Neural progenitor cell (in vitro differentiated cells): ENCODE results near the gene PRMT9. TPM values are rescaled to one million over a fixed set of nuclear protein-coding genes. Genes with fewer than 3 reads are reported as not detected.

Experiments used
- DNase-seq: peaks from one replicate; pipeline ENCODE4 v3.0.0-alpha.2; 2016; ENCODE audit warnings: low spot score
- H2AFZ ChIP-seq: fragments of 200-600 bp; sonication (generic); replicated peaks from 2 replicates; pipeline ENCODE4 v1.6.1; 2016; ENCODE audit warnings: antibody characterized with exemption
- H3F3A ChIP-seq: fragments of 200-600 bp; sonication (generic); 2 replicates; pipeline ENCODE4 v1.6.1; 2016; ENCODE audit warnings: antibody characterized with exemption, low read depth
- H3K27ac ChIP-seq: fragments of 200-600 bp; sonication (generic); 2 replicates; pipeline ENCODE4 v1.5.1; 2016; ENCODE audit warnings: mild to moderate bottlenecking
- H3K27me3 ChIP-seq: fragments of 200-600 bp; sonication (generic); 2 replicates; pipeline ENCODE4 v1.6.1; 2016; ENCODE audit warnings: mild to moderate bottlenecking, moderate library complexity
- H3K36me3 ChIP-seq: fragments of 200-600 bp; sonication (generic); 2 replicates; pipeline ENCODE4 v1.5.1; 2016
- H3K4me1 ChIP-seq: fragments of 200-600 bp; sonication (generic); 2 replicates; pipeline ENCODE4 v1.6.1; 2016; ENCODE audit warnings: mixed run types
- H3K4me2 ChIP-seq: fragments of 200-600 bp; sonication (generic); 2 replicates; pipeline ENCODE4 v1.6.1; 2016
- H3K4me3 ChIP-seq: fragments of 200-600 bp; sonication (generic); 2 replicates; pipeline ENCODE4 v1.5.1; 2016
- H3K79me2 ChIP-seq: fragments of 200-600 bp; sonication (generic); 2 replicates; pipeline ENCODE4 v1.6.1; 2016; ENCODE audit warnings: low read depth
- H3K9ac ChIP-seq: fragments of 200-600 bp; sonication (generic); 2 replicates; pipeline ENCODE4 v1.6.1; 2016
- H3K9me3 ChIP-seq: fragments of 200-600 bp; sonication (generic); 2 replicates; pipeline ENCODE4 v1.5.1; 2016; ENCODE audit warnings: low read depth
- H4K20me1 ChIP-seq: fragments of 200-600 bp; sonication (generic); 2 replicates; pipeline ENCODE4 v1.6.1; 2016; ENCODE audit warnings: low read depth
- H3K27ac Mint-ChIP-seq: 3 replicates; pipeline ENCODE4 v1.8.0; 2021; ENCODE audit warnings: mixed read lengths
- H3K27me3 Mint-ChIP-seq: 2 replicates; pipeline ENCODE4 v1.8.0; 2022; ENCODE audit warnings: low read depth, mild to moderate bottlenecking, inconsistent platforms, moderate library complexity, mixed read lengths; ENCODE audit not compliant: insufficient read depth
- H3K36me3 Mint-ChIP-seq: 3 replicates; pipeline ENCODE4 v1.8.0; 2021; ENCODE audit warnings: mixed read lengths
- H3K4me1 Mint-ChIP-seq: 3 replicates; pipeline ENCODE4 v1.8.0; 2021; ENCODE audit warnings: mixed read lengths
- H3K4me3 Mint-ChIP-seq: 3 replicates; pipeline ENCODE4 v1.8.0; 2021; ENCODE audit warnings: mild to moderate bottlenecking, moderate library complexity, mixed read lengths
- H3K9me3 Mint-ChIP-seq: 3 replicates; pipeline ENCODE4 v1.8.0; 2020; ENCODE audit warnings: mixed read lengths
- CTCF ChIP-seq: fragments of 200-600 bp; sonication (generic); IDR thresholded peaks from 2 replicates; pipeline ENCODE4 v1.5.1; 2017; ENCODE audit warnings: antibody characterized with exemption, mild to moderate bottlenecking
- EZH2 ChIP-seq: fragments of 200-600 bp; sonication (generic); IDR thresholded peaks from 2 replicates; pipeline ENCODE4 v1.6.1; 2017; ENCODE audit warnings: antibody characterized with exemption, mild to moderate bottlenecking, moderate library complexity
- EZH2phosphoT487 ChIP-seq: fragments of 200-600 bp; sonication (generic); IDR thresholded peaks from 2 replicates; pipeline ENCODE4 v1.6.1; 2017; ENCODE audit warnings: antibody characterized with exemption
- total RNA-seq: library from RNA; depleted of rRNA; stranded (reverse); fragments of >200 nt; gene quantifications from 2 replicates; pipeline ENCODE4 v1.2.3, GENCODE V29; 2015; ENCODE audit warnings: low replicate concordance

The PRMT9 gene
- total RNA-seq, 1 donor from 2014 or later, result 24.8 TPM

- no peak overlapping the region for H2AFZ ChIP-seq
- peaks cover 3% of the 10 kb centered on the region for H3K9me3 Mint-ChIP-seq
- DNase-seq, result no peak
- no peaks in the 10 kb centered on the region for H3K4me1 ChIP-seq
- H3K4me3 ChIP-seq, result no peak overlapping the region
- H3K9me3 ChIP-seq, result no peaks in the 10 kb centered on the region
- H3K27ac ChIP-seq, result no peak overlapping the region
- H4K20me1 ChIP-seq, result peaks cover 4% of the 10 kb centered on the region
- peaks cover 2% of the 10 kb centered on the region for H3K27me3 Mint-ChIP-seq
- H3K27ac Mint-ChIP-seq, result no peak overlapping the region
- no peaks in the 10 kb centered on the region for H3K27me3 ChIP-seq
- H3K36me3 ChIP-seq, result peaks cover 15% of the 10 kb centered on the region
- H3K79me2 ChIP-seq, result peaks cover 6% of the 10 kb centered on the region
- no peak overlapping the region for H3K4me2 ChIP-seq
- H3F3A ChIP-seq, result peaks cover 8% of the 10 kb centered on the region
- H3K4me3 Mint-ChIP-seq, result no peak overlapping the region
- no peaks in the 10 kb centered on the region for H3K4me1 Mint-ChIP-seq
- no peak overlapping the region for H3K9ac ChIP-seq
- peaks cover 41% of the 10 kb centered on the region for H3K36me3 Mint-ChIP-seq
- TF ChIP-seq CTCF (no peak), EZH2phosphoT487 (no peak), EZH2 (no peak)
Observed at GRCh38 chr4:147640331-147640730, 43.6 kb downstream of the PRMT9 start.

- H3K4me3 Mint-ChIP-seq, result no peak overlapping the region
- H3K4me2 ChIP-seq, result no peak overlapping the region
Observed at GRCh38 chr4:147639388-147639787, 44.6 kb downstream of the PRMT9 start.

GRCh38 chr4:147638942-147639341 lies 45.0 kb downstream of the PRMT9 start:
- Mint-ChIP-seq H3K4me1 (no peaks in the 10 kb centered on the region), H3K9me3 (peaks cover 3% of the 10 kb centered on the region), H3K27me3 (peaks cover 4% of the 10 kb centered on the region), H3K36me3 (peaks cover 47% of the 10 kb centered on the region), H3K27ac (no peak overlapping the region), H3K4me3 (no peak overlapping the region)
- H2AFZ ChIP-seq, result no peak overlapping the region
- TF ChIP-seq EZH2, result no peak
- no peaks in the 10 kb centered on the region for H3K79me2 ChIP-seq
- peaks cover 19% of the 10 kb centered on the region for H3K36me3 ChIP-seq
- no peak for DNase-seq
- peaks cover 4% of the 10 kb centered on the region for H4K20me1 ChIP-seq
- H3K4me3 ChIP-seq, result no peak overlapping the region
- H3K9ac ChIP-seq, result no peak overlapping the region
- H3K4me2 ChIP-seq, result no peak overlapping the region
- peak overlapping the region; percentile 34 for H3K27ac ChIP-seq
- no peaks in the 10 kb centered on the region for H3K4me1 ChIP-seq
- H3F3A ChIP-seq, result peaks cover 8% of the 10 kb centered on the region
- H3K27me3 ChIP-seq, result no peaks in the 10 kb centered on the region
- H3K9me3 ChIP-seq, result no peaks in the 10 kb centered on the region

More at GRCh38 chr4:147639388-147639787, 44.6 kb downstream of the PRMT9 start:
- no peaks in the 10 kb centered on the region for H3K27me3 ChIP-seq
- Mint-ChIP-seq H3K9me3 (peaks cover 3% of the 10 kb centered on the region), H3K36me3 (peaks cover 44% of the 10 kb centered on the region), H3K4me1 (no peaks in the 10 kb centered on the region), H3K27ac (no peak overlapping the region), H3K27me3 (peaks cover 4% of the 10 kb centered on the region)
- TF ChIP-seq EZH2phosphoT487 (no peak), EZH2 (no peak), CTCF (no peak)
- no peaks in the 10 kb centered on the region for H3K9me3 ChIP-seq
- DNase-seq, result no peak
- H3K4me3 ChIP-seq, result no peak overlapping the region
- H3F3A ChIP-seq, result peaks cover 8% of the 10 kb centered on the region
- H3K79me2 ChIP-seq, result no peaks in the 10 kb centered on the region
- H3K36me3 ChIP-seq, result peaks cover 19% of the 10 kb centered on the region
- H3K9ac ChIP-seq, result no peak overlapping the region
- H4K20me1 ChIP-seq, result peaks cover 4% of the 10 kb centered on the region
- no peaks in the 10 kb centered on the region for H3K4me1 ChIP-seq
- H3K27ac ChIP-seq, result peak overlapping the region; percentile 34
- no peak overlapping the region for H2AFZ ChIP-seq

- Histone ChIP-seq H3K9ac (no peak overlapping the region), H4K20me1 (no peaks in the 10 kb centered on the region), H3K27ac (peak overlapping the region; percentile 34), H3K4me3 (no peak overlapping the region), H2AFZ (no peak overlapping the region), H3K27me3 (no peaks in the 10 kb centered on the region), H3K9me3 (no peaks in the 10 kb centered on the region), H3K4me2 (no peak overlapping the region), H3F3A (peaks cover 8% of the 10 kb centered on the region), H3K79me2 (no peaks in the 10 kb centered on the region), H3K36me3 (peaks cover 19% of the 10 kb centered on the region), H3K4me1 (no peaks in the 10 kb centered on the region)
- Mint-ChIP-seq H3K4me1 (no peaks in the 10 kb centered on the region), H3K27ac (no peak overlapping the region), H3K36me3 (peaks cover 51% of the 10 kb centered on the region), H3K9me3 (peaks cover 3% of the 10 kb centered on the region), H3K27me3 (peaks cover 4% of the 10 kb centered on the region), H3K4me3 (no peak overlapping the region)
- no peak for DNase-seq
- TF ChIP-seq CTCF, result no peak
- no peak for TF ChIP-seq EZH2phosphoT487
- TF ChIP-seq EZH2, result no peak
Observed at GRCh38 chr4:147638365-147638764, 45.6 kb downstream of the PRMT9 start.
